ENCODE results near the gene AGO1.

The AGO1 gene

GRCh38 chr1:35851132-35851869 lies 31.7 kb upstream of the AGO1 start:
- no peaks in the 10 kb centered on the region for H3K27me3 ChIP-seq (ENCODE audit: control insufficient read depth, insufficient read depth, low read length)
- peaks cover 17% of the 10 kb centered on the region for H3K4me1 ChIP-seq (ENCODE audit: control insufficient read depth, insufficient read depth, low read length)
- H3K4me3 ChIP-seq (ENCODE audit: low read depth, low read length) = no peak overlapping the region
- no peak overlapping the region for H3K27ac ChIP-seq (ENCODE audit: low read depth, low read length)
- H3K9me3 ChIP-seq (ENCODE audit: control insufficient read depth, insufficient read depth, low read depth, low read length) = no peaks in the 10 kb centered on the region
- H3K36me3 ChIP-seq (ENCODE audit: control insufficient read depth, insufficient read depth, low read length) = peaks cover 39% of the 10 kb centered on the region
- H3K9ac ChIP-seq (ENCODE audit: low read length) = no peak overlapping the region

- Histone ChIP-seq H3K27ac (ENCODE audit: low read depth, low read length) (no peak overlapping the region), H3K27me3 (ENCODE audit: control insufficient read depth, insufficient read depth, low read length) (no peaks in the 10 kb centered on the region), H3K9ac (ENCODE audit: low read length) (no peak overlapping the region), H3K36me3 (ENCODE audit: control insufficient read depth, insufficient read depth, low read length) (peaks cover 35% of the 10 kb centered on the region), H3K9me3 (ENCODE audit: control insufficient read depth, insufficient read depth, low read depth, low read length) (no peaks in the 10 kb centered on the region), H3K4me1 (ENCODE audit: control insufficient read depth, insufficient read depth, low read length) (peaks cover 17% of the 10 kb centered on the region), H3K4me3 (ENCODE audit: low read depth, low read length) (no peak overlapping the region)
Measured at GRCh38 chr1:35852241-35852640, 30.8 kb upstream of the AGO1 start.

GRCh38 chr1:35854989-35855700 lies 27.9 kb upstream of the AGO1 start:
- H3K4me3 ChIP-seq (ENCODE audit: low read depth, low read length) = no peak overlapping the region
- peaks cover 8% of the 10 kb centered on the region for H3K4me1 ChIP-seq (ENCODE audit: control insufficient read depth, insufficient read depth, low read length)
- no peaks in the 10 kb centered on the region for H3K27me3 ChIP-seq (ENCODE audit: control insufficient read depth, insufficient read depth, low read length)
- no peak overlapping the region for H3K9ac ChIP-seq (ENCODE audit: low read length)
- H3K36me3 ChIP-seq (ENCODE audit: control insufficient read depth, insufficient read depth, low read length) = peaks cover 31% of the 10 kb centered on the region
- no peak overlapping the region for H3K27ac ChIP-seq (ENCODE audit: low read depth, low read length)
- no peaks in the 10 kb centered on the region for H3K9me3 ChIP-seq (ENCODE audit: control insufficient read depth, insufficient read depth, low read depth, low read length)

- Histone ChIP-seq H3K27me3 (ENCODE audit: control insufficient read depth, insufficient read depth, low read length) (no peaks in the 10 kb centered on the region), H3K4me1 (ENCODE audit: control insufficient read depth, insufficient read depth, low read length) (peaks cover 6% of the 10 kb centered on the region), H3K9me3 (ENCODE audit: control insufficient read depth, insufficient read depth, low read depth, low read length) (no peaks in the 10 kb centered on the region), H3K27ac (ENCODE audit: low read depth, low read length) (no peak overlapping the region), H3K36me3 (ENCODE audit: control insufficient read depth, insufficient read depth, low read length) (peaks cover 19% of the 10 kb centered on the region), H3K9ac (ENCODE audit: low read length) (no peak overlapping the region), H3K4me3 (ENCODE audit: low read depth, low read length) (no peak overlapping the region)
Measured at GRCh38 chr1:35856964-35857363, 26.0 kb upstream of the AGO1 start.

GRCh38 chr1:35857830-35858229 lies 25.2 kb upstream of the AGO1 start:
- H3K9ac ChIP-seq (ENCODE audit: low read length) = no peak overlapping the region
- H3K36me3 ChIP-seq (ENCODE audit: control insufficient read depth, insufficient read depth, low read length) = peaks cover 14% of the 10 kb centered on the region
- peaks cover 6% of the 10 kb centered on the region for H3K4me1 ChIP-seq (ENCODE audit: control insufficient read depth, insufficient read depth, low read length)
- H3K4me3 ChIP-seq (ENCODE audit: low read depth, low read length) = no peak overlapping the region
- no peaks in the 10 kb centered on the region for H3K9me3 ChIP-seq (ENCODE audit: control insufficient read depth, insufficient read depth, low read depth, low read length)
- no peaks in the 10 kb centered on the region for H3K27me3 ChIP-seq (ENCODE audit: control insufficient read depth, insufficient read depth, low read length)
- H3K27ac ChIP-seq (ENCODE audit: low read depth, low read length) = no peak overlapping the region

GRCh38 chr1:35860696-35861095 lies 22.3 kb upstream of the AGO1 start:
- no peaks in the 10 kb centered on the region for H3K9me3 ChIP-seq (ENCODE audit: control insufficient read depth, insufficient read depth, low read depth, low read length)
- no peaks in the 10 kb centered on the region for H3K27me3 ChIP-seq (ENCODE audit: control insufficient read depth, insufficient read depth, low read length)
- H3K36me3 ChIP-seq (ENCODE audit: control insufficient read depth, insufficient read depth, low read length) = 0 out of 2 replicates have a peak, but pooled peaks cover 3% of the 10 kb centered on the region
- no peak overlapping the region for H3K4me3 ChIP-seq (ENCODE audit: low read depth, low read length)
- no peak overlapping the region for H3K27ac ChIP-seq (ENCODE audit: low read depth, low read length)
- H3K9ac ChIP-seq (ENCODE audit: low read length) = no peak overlapping the region
- peaks cover 1% of the 10 kb centered on the region for H3K4me1 ChIP-seq (ENCODE audit: control insufficient read depth, insufficient read depth, low read length)

- no peak overlapping the region for H3K9ac ChIP-seq (ENCODE audit: low read length)
- H3K4me1 ChIP-seq (ENCODE audit: control insufficient read depth, insufficient read depth, low read length) = no peaks in the 10 kb centered on the region
- H3K27me3 ChIP-seq (ENCODE audit: control insufficient read depth, insufficient read depth, low read length) = no peaks in the 10 kb centered on the region
Measured at GRCh38 chr1:35863136-35863535, 19.9 kb upstream of the AGO1 start.

GRCh38 chr1:35863881-35864625 lies 19.0 kb upstream of the AGO1 start:
- Histone ChIP-seq H3K4me1 (ENCODE audit: control insufficient read depth, insufficient read depth, low read length) (no peaks in the 10 kb centered on the region), H3K27me3 (ENCODE audit: control insufficient read depth, insufficient read depth, low read length) (no peaks in the 10 kb centered on the region), H3K27ac (ENCODE audit: low read depth, low read length) (no peak overlapping the region), H3K4me3 (ENCODE audit: low read depth, low read length) (no peak overlapping the region), H3K36me3 (ENCODE audit: control insufficient read depth, insufficient read depth, low read length) (no peaks in the 10 kb centered on the region), H3K9ac (ENCODE audit: low read length) (no peak overlapping the region), H3K9me3 (ENCODE audit: control insufficient read depth, insufficient read depth, low read depth, low read length) (no peaks in the 10 kb centered on the region)

More at GRCh38 chr1:35863136-35863535, 19.9 kb upstream of the AGO1 start:
- Histone ChIP-seq H3K27ac (ENCODE audit: low read depth, low read length) (no peak overlapping the region), H3K36me3 (ENCODE audit: control insufficient read depth, insufficient read depth, low read length) (no peaks in the 10 kb centered on the region), H3K4me3 (ENCODE audit: low read depth, low read length) (no peak overlapping the region), H3K9me3 (ENCODE audit: control insufficient read depth, insufficient read depth, low read depth, low read length) (no peaks in the 10 kb centered on the region)

GRCh38 chr1:35864813-35865212 lies 18.2 kb upstream of the AGO1 start:
- H3K27me3 ChIP-seq (ENCODE audit: control insufficient read depth, insufficient read depth, low read length) = no peaks in the 10 kb centered on the region
- H3K9me3 ChIP-seq (ENCODE audit: control insufficient read depth, insufficient read depth, low read depth, low read length) = no peaks in the 10 kb centered on the region
- no peaks in the 10 kb centered on the region for H3K36me3 ChIP-seq (ENCODE audit: control insufficient read depth, insufficient read depth, low read length)
- no peak overlapping the region for H3K27ac ChIP-seq (ENCODE audit: low read depth, low read length)
- no peaks in the 10 kb centered on the region for H3K4me1 ChIP-seq (ENCODE audit: control insufficient read depth, insufficient read depth, low read length)
- H3K9ac ChIP-seq (ENCODE audit: low read length) = no peak overlapping the region
- no peak overlapping the region for H3K4me3 ChIP-seq (ENCODE audit: low read depth, low read length)

- Histone ChIP-seq H3K4me3 (ENCODE audit: low read depth, low read length) (no peak overlapping the region), H3K27ac (ENCODE audit: low read depth, low read length) (no peak overlapping the region), H3K27me3 (ENCODE audit: control insufficient read depth, insufficient read depth, low read length) (no peaks in the 10 kb centered on the region), H3K9me3 (ENCODE audit: control insufficient read depth, insufficient read depth, low read depth, low read length) (no peaks in the 10 kb centered on the region), H3K9ac (ENCODE audit: low read length) (no peak overlapping the region), H3K36me3 (ENCODE audit: control insufficient read depth, insufficient read depth, low read length) (no peaks in the 10 kb centered on the region), H3K4me1 (ENCODE audit: control insufficient read depth, insufficient read depth, low read length) (no peaks in the 10 kb centered on the region)
Measured at GRCh38 chr1:35866991-35867390, 16.0 kb upstream of the AGO1 start.
